ENCODE measurements around the gene FKBP7.

The FKBP7 gene

GRCh38 chr2:178514664-178515063 is 36.3 kb upstream of the FKBP7 start:
- Histone ChIP-seq H3K27me3 (ENCODE audit: control insufficient read depth in 5 of 5, insufficient read depth in 4 of 5, low read length in 5 of 5) (no peaks in the 10 kb centered on the region), H3K4me3 (ENCODE audit: low read depth in 1 of 5, low read length in 5 of 5) (no peak overlapping the region), H3K27ac (ENCODE audit: low read depth, low read length) (no peak overlapping the region), H3K36me3 (ENCODE audit: control insufficient read depth in 5 of 5, insufficient read depth in 5 of 5, low read length in 5 of 5) (peaks cover 10 to 35% (median 20%) of the 10 kb centered on the region in 5 donors), H3K9me3 (ENCODE audit: control insufficient read depth in 5 of 5, low read length in 5 of 5) (no peaks in the 10 kb centered on the region), H3K9ac (ENCODE audit: low read length in 5 of 5) (no peak overlapping the region), H3K4me1 (ENCODE audit: control insufficient read depth in 5 of 5, insufficient read depth in 5 of 5, low read length in 5 of 5) (no peaks in the 10 kb centered on the region)

- Histone ChIP-seq H3K9ac (ENCODE audit: low read length in 5 of 5) (no peak overlapping the region), H3K4me1 (ENCODE audit: control insufficient read depth in 5 of 5, insufficient read depth in 5 of 5, low read length in 5 of 5) (no peaks in the 10 kb centered on the region), H3K36me3 (ENCODE audit: control insufficient read depth in 5 of 5, insufficient read depth in 5 of 5, low read length in 5 of 5) (peaks cover 13 to 32% (median 22%) of the 10 kb centered on the region in 5 donors), H3K9me3 (ENCODE audit: control insufficient read depth in 5 of 5, low read length in 5 of 5) (no peaks in the 10 kb centered on the region), H3K4me3 (ENCODE audit: low read depth in 1 of 5, low read length in 5 of 5) (no peak overlapping the region), H3K27me3 (ENCODE audit: control insufficient read depth in 5 of 5, insufficient read depth in 4 of 5, low read length in 5 of 5) (no peaks in the 10 kb centered on the region), H3K27ac (ENCODE audit: low read depth, low read length) (no peak overlapping the region)
These were observed 35.5 kb upstream of the FKBP7 start for GRCh38 chr2:178513876-178514275.

GRCh38 chr2:178512484-178512883 is 34.1 kb upstream of the FKBP7 start:
- Histone ChIP-seq H3K4me3 (ENCODE audit: low read depth in 1 of 5, low read length in 5 of 5) (no peak overlapping the region), H3K36me3 (ENCODE audit: control insufficient read depth in 5 of 5, insufficient read depth in 5 of 5, low read length in 5 of 5) (peaks cover 9 to 19% (median 15%) of the 10 kb centered on the region in 5 donors)

GRCh38 chr2:178510384-178510783 is 32.0 kb upstream of the FKBP7 start:
- no peaks in the 10 kb centered on the region for H3K27me3 ChIP-seq (ENCODE audit: control insufficient read depth in 5 of 5, insufficient read depth in 4 of 5, low read length in 5 of 5)
- peaks cover 0 to 11% (median 5%) of the 10 kb centered on the region in 5 donors for H3K4me1 ChIP-seq (ENCODE audit: control insufficient read depth in 5 of 5, insufficient read depth in 5 of 5, low read length in 5 of 5)
- H3K9me3 ChIP-seq (ENCODE audit: control insufficient read depth in 5 of 5, low read length in 5 of 5): no peaks in the 10 kb centered on the region
- H3K9ac ChIP-seq (ENCODE audit: low read length in 5 of 5): no peak overlapping the region
- H3K36me3 ChIP-seq (ENCODE audit: control insufficient read depth in 5 of 5, insufficient read depth in 5 of 5, low read length in 5 of 5): peaks cover 7 to 17% (median 11%) of the 10 kb centered on the region in 5 donors
- H3K4me3 ChIP-seq (ENCODE audit: low read depth in 1 of 5, low read length in 5 of 5): no peak overlapping the region
- H3K27ac ChIP-seq (ENCODE audit: low read depth, low read length): no peak overlapping the region

More at GRCh38 chr2:178512484-178512883, 34.1 kb upstream of the FKBP7 start:
- Histone ChIP-seq H3K9me3 (ENCODE audit: control insufficient read depth in 5 of 5, low read length in 5 of 5) (no peaks in the 10 kb centered on the region), H3K9ac (ENCODE audit: low read length in 5 of 5) (no peak overlapping the region), H3K4me1 (ENCODE audit: control insufficient read depth in 5 of 5, insufficient read depth in 5 of 5, low read length in 5 of 5) (no peaks in the 10 kb centered on the region), H3K27me3 (ENCODE audit: control insufficient read depth in 5 of 5, insufficient read depth in 4 of 5, low read length in 5 of 5) (no peaks in the 10 kb centered on the region), H3K27ac (ENCODE audit: low read depth, low read length) (no peak overlapping the region)

GRCh38 chr2:178508646-178509045 is 30.2 kb upstream of the FKBP7 start:
- Histone ChIP-seq H3K9me3 (ENCODE audit: control insufficient read depth in 5 of 5, low read length in 5 of 5) (no peaks in the 10 kb centered on the region), H3K4me1 (ENCODE audit: control insufficient read depth in 5 of 5, insufficient read depth in 5 of 5, low read length in 5 of 5) (peaks cover 0 to 11% (median 5%) of the 10 kb centered on the region in 5 donors), H3K27me3 (ENCODE audit: control insufficient read depth in 5 of 5, insufficient read depth in 4 of 5, low read length in 5 of 5) (no peaks in the 10 kb centered on the region), H3K9ac (ENCODE audit: low read length in 5 of 5) (no peak overlapping the region), H3K27ac (ENCODE audit: low read depth, low read length) (no peak overlapping the region), H3K4me3 (ENCODE audit: low read depth in 1 of 5, low read length in 5 of 5) (no peak overlapping the region), H3K36me3 (ENCODE audit: control insufficient read depth in 5 of 5, insufficient read depth in 5 of 5, low read length in 5 of 5) (peaks cover 14 to 20% (median 17%) of the 10 kb centered on the region in 5 donors)

GRCh38 chr2:178506949-178507348 is 28.5 kb upstream of the FKBP7 start:
- no peak overlapping the region for H3K4me3 ChIP-seq (ENCODE audit: low read depth in 1 of 5, low read length in 5 of 5)
- no peaks in the 10 kb centered on the region for H3K27me3 ChIP-seq (ENCODE audit: control insufficient read depth in 5 of 5, insufficient read depth in 4 of 5, low read length in 5 of 5)
- peaks cover 0 to 11% (median 5%) of the 10 kb centered on the region in 5 donors for H3K4me1 ChIP-seq (ENCODE audit: control insufficient read depth in 5 of 5, insufficient read depth in 5 of 5, low read length in 5 of 5)
- H3K9ac ChIP-seq (ENCODE audit: low read length in 5 of 5): peak overlapping the region in 1 of 5 donors; percentile 20
- no peaks in the 10 kb centered on the region for H3K9me3 ChIP-seq (ENCODE audit: control insufficient read depth in 5 of 5, low read length in 5 of 5)
- peaks cover 24 to 35% (median 27%) of the 10 kb centered on the region in 5 donors for H3K36me3 ChIP-seq (ENCODE audit: control insufficient read depth in 5 of 5, insufficient read depth in 5 of 5, low read length in 5 of 5)
- peak overlapping the region; percentile 85 for H3K27ac ChIP-seq (ENCODE audit: low read depth, low read length)

- no peak overlapping the region for H3K4me3 ChIP-seq (ENCODE audit: low read depth in 1 of 5, low read length in 5 of 5)
- H3K27ac ChIP-seq (ENCODE audit: low read depth, low read length): peak overlapping the region; percentile 85
- H3K27me3 ChIP-seq (ENCODE audit: control insufficient read depth in 5 of 5, insufficient read depth in 4 of 5, low read length in 5 of 5): no peaks in the 10 kb centered on the region
- no peak overlapping the region for H3K9ac ChIP-seq (ENCODE audit: low read length in 5 of 5)
- H3K4me1 ChIP-seq (ENCODE audit: control insufficient read depth in 5 of 5, insufficient read depth in 5 of 5, low read length in 5 of 5): peaks cover 0 to 11% (median 5%) of the 10 kb centered on the region in 5 donors
- no peaks in the 10 kb centered on the region for H3K9me3 ChIP-seq (ENCODE audit: control insufficient read depth in 5 of 5, low read length in 5 of 5)
- peaks cover 26 to 39% (median 31%) of the 10 kb centered on the region in 5 donors for H3K36me3 ChIP-seq (ENCODE audit: control insufficient read depth in 5 of 5, insufficient read depth in 5 of 5, low read length in 5 of 5)
These were observed 28.1 kb upstream of the FKBP7 start for GRCh38 chr2:178506524-178506923.

GRCh38 chr2:178506101-178506500 is 27.7 kb upstream of the FKBP7 start:
- Histone ChIP-seq H3K9ac (ENCODE audit: low read length in 5 of 5) (no peak overlapping the region), H3K9me3 (ENCODE audit: control insufficient read depth in 5 of 5, low read length in 5 of 5) (no peaks in the 10 kb centered on the region), H3K4me1 (ENCODE audit: control insufficient read depth in 5 of 5, insufficient read depth in 5 of 5, low read length in 5 of 5) (peaks cover 0 to 11% (median 5%) of the 10 kb centered on the region in 5 donors), H3K4me3 (ENCODE audit: low read depth in 1 of 5, low read length in 5 of 5) (no peak overlapping the region), H3K27ac (ENCODE audit: low read depth, low read length) (peak overlapping the region; percentile 85), H3K27me3 (ENCODE audit: control insufficient read depth in 5 of 5, insufficient read depth in 4 of 5, low read length in 5 of 5) (no peaks in the 10 kb centered on the region), H3K36me3 (ENCODE audit: control insufficient read depth in 5 of 5, insufficient read depth in 5 of 5, low read length in 5 of 5) (peaks cover 26 to 43% (median 34%) of the 10 kb centered on the region in 5 donors)

- Histone ChIP-seq H3K36me3 (ENCODE audit: control insufficient read depth in 5 of 5, insufficient read depth in 5 of 5, low read length in 5 of 5) (peaks cover 40 to 66% (median 51%) of the 10 kb centered on the region in 5 donors), H3K4me1 (ENCODE audit: control insufficient read depth in 5 of 5, insufficient read depth in 5 of 5, low read length in 5 of 5) (peaks cover 0 to 11% (median 5%) of the 10 kb centered on the region in 5 donors)
These were observed 24.4 kb upstream of the FKBP7 start for GRCh38 chr2:178502751-178503150.

GRCh38 chr2:178499640-178500039 is 21.2 kb upstream of the FKBP7 start:
- Histone ChIP-seq H3K4me1 (ENCODE audit: control insufficient read depth in 5 of 5, insufficient read depth in 5 of 5, low read length in 5 of 5) (no peaks in the 10 kb centered on the region), H3K27me3 (ENCODE audit: control insufficient read depth in 5 of 5, insufficient read depth in 4 of 5, low read length in 5 of 5) (no peaks in the 10 kb centered on the region), H3K9ac (ENCODE audit: low read length in 5 of 5) (no peak overlapping the region), H3K4me3 (ENCODE audit: low read depth in 1 of 5, low read length in 5 of 5) (no peak overlapping the region), H3K36me3 (ENCODE audit: control insufficient read depth in 5 of 5, insufficient read depth in 5 of 5, low read length in 5 of 5) (peaks cover 62 to 79% (median 76%) of the 10 kb centered on the region in 5 donors), H3K9me3 (ENCODE audit: control insufficient read depth in 5 of 5, low read length in 5 of 5) (no peaks in the 10 kb centered on the region), H3K27ac (ENCODE audit: low read depth, low read length) (no peak overlapping the region)

More at GRCh38 chr2:178502751-178503150, 24.4 kb upstream of the FKBP7 start:
- no peak overlapping the region for H3K9ac ChIP-seq (ENCODE audit: low read length in 5 of 5)
- no peaks in the 10 kb centered on the region for H3K9me3 ChIP-seq (ENCODE audit: control insufficient read depth in 5 of 5, low read length in 5 of 5)
- H3K27me3 ChIP-seq (ENCODE audit: control insufficient read depth in 5 of 5, insufficient read depth in 4 of 5, low read length in 5 of 5): no peaks in the 10 kb centered on the region
- no peak overlapping the region for H3K27ac ChIP-seq (ENCODE audit: low read depth, low read length)
- H3K4me3 ChIP-seq (ENCODE audit: low read depth in 1 of 5, low read length in 5 of 5): no peak overlapping the region
